GM13977 (cell line): Measurements from ENCODE around the gene NME8.

ENCODE experiments used
- DNase-seq: peaks from one replicate; pipeline ENCODE4 v3.0.0; 2012; ENCODE audit warnings: low spot score
- in situ Hi-C: fragments of 300-500 bp; cut with MboI; formaldehyde crosslinking; loops from one replicate; pipeline ENCODE4 v1.12.0; 2022; ENCODE audit warnings: low sequenced_read_pairs, low pct_unique_long_range_greater_than_20kb, mixed read lengths, inconsistent platforms; ENCODE audit not compliant: unreplicated experiment
- TF ChIP-seq, protein P1 (sequence below): IDR thresholded peaks from 2 replicates; pipeline ENCODE4 v1.5.1; 2012; ENCODE audit warnings: mild to moderate bottlenecking, control low read depth; ENCODE audit not compliant: insufficient read depth; ENCODE audit errors: extremely low read depth, missing control alignments

Gene NME8

DNA sequence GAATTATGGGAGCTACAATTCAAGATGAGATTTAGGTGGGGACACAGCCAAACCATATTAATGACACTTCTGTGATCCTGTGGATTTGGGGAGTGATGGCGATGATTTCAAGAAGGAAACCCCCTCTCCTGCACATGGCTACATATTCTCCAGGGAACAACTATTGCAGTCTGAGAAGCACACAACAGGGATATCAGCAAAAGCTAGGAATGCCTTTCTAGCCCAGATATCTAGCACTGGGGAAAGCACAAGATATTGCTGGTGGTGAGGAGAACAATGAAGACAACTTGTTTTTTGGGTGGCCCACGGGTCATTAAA lies 96.3 kb downstream of the NME8 start:
- in situ Hi-C loops = no loop called here

DNA sequence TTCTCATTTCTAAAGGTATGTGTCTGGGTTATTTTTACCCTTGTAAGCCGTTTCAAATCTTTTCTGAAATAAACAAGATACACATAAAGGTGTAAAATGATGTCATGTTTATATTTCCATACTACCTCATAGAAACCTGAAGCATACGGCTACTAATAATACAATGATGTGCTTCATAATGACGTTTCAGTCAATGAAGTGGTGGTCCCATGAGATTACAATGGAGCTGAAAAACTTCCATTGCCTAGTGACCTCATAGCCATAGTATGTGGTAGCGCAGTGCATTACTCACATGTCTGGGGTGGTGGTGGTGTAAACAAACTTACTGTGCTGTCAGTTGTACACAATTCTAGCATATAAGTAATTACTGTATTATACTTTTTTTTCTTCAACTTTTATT lies 96.9 kb downstream of the NME8 start:
- DNase-seq = no peak
- in situ Hi-C loops = no loop called here
- TF ChIP-seq, protein P1, sequence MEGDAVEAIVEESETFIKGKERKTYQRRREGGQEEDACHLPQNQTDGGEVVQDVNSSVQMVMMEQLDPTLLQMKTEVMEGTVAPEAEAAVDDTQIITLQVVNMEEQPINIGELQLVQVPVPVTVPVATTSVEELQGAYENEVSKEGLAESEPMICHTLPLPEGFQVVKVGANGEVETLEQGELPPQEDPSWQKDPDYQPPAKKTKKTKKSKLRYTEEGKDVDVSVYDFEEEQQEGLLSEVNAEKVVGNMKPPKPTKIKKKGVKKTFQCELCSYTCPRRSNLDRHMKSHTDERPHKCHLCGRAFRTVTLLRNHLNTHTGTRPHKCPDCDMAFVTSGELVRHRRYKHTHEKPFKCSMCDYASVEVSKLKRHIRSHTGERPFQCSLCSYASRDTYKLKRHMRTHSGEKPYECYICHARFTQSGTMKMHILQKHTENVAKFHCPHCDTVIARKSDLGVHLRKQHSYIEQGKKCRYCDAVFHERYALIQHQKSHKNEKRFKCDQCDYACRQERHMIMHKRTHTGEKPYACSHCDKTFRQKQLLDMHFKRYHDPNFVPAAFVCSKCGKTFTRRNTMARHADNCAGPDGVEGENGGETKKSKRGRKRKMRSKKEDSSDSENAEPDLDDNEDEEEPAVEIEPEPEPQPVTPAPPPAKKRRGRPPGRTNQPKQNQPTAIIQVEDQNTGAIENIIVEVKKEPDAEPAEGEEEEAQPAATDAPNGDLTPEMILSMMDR = no peak

More for the DNA sequence above, 96.3 kb downstream of the NME8 start:
- TF ChIP-seq, protein P1 = no peak
- no peak for DNase-seq

DNA sequence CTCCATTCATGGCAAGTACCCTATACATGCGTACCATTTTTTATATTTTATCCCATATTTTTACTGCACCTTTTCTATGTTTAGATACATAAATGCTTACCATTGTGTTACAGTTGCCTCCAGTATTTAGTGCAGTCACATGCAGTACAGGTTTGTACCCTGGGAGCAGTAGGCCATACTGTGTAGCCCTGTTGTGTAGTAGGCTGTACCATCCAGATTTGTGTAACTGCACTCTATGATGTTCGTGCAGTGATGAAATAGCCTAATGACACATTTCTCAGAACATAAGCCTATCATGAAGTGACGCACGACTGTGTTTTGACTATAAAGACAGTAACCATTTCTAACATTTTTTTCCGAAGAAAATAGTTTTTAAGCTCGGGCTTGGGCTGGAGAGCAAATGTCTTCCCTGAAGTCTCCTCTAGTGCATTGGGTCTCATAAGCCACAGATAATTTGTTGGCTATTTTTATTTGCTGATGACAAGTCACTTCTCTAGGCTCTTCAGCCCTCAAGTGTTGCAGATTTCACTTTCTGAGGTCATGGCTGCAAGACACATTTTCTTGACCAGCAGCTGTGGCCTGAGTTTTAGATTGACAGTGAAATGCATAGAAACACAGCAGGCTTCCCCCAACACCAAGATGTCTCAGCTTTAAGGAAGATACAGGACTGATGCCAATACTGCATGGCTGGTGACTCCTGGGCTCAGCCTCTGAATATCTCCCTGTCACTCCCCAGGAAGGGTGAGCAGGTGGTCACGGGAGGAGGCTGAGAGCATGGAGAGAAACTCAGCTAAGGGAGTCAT lies 98.9 kb downstream of the NME8 start:
- in situ Hi-C loops = no loop called here
- no peak for DNase-seq
- TF ChIP-seq, protein P1 = no peak

DNA sequence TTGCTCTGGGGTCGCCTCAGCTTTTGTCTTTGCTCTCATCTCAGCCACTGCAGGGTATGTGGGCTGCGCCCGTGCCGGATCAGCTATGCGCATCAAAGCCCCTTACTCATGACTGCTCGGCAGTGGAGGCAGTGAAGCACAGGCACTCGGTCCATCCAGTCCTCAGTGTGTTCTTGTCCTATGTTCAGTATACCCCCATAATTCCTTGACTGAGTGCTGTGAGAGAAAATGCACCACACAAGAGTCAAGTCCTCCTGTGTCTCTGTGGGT lies 99.5 kb downstream of the NME8 start:
- in situ Hi-C loops = no loop called here
- TF ChIP-seq, protein P1 = no peak
- DNase-seq = no peak
